HEK293 (cell line): ENCODE results near the gene TRIM22.
"Not testable (repeated sequence)": the region's sequence is repeated elsewhere in the genome, so short reads cannot be mapped to it uniquely, and the experiment has no call there.

Experiments used
- CTCF ChIA-PET: fragments of 350-600 bp; formaldehyde crosslinking; extraction: SDS; loops from one replicate; lab custom pipeline; 2021; ENCODE audit warnings: antibody characterized with exemption; lab: Yijun Ruan, JAX
- POLR2A ChIA-PET: fragments of 300-600 bp; formaldehyde crosslinking; extraction: SDS; loops from one replicate; lab custom pipeline; 2020; ENCODE audit warnings: antibody characterized with exemption, inconsistent platforms; lab: Yijun Ruan, JAX
- H3K27ac ChIP-seq: fragments of 200-500 bp; sonication (Bioruptor generic); 2 replicates; pipeline ENCODE4 v1.5.1; 2014; ENCODE audit warnings: low read depth, low read length, control low read depth, inconsistent platforms; ENCODE audit errors: extremely low read depth
- H3K36me3 ChIP-seq, 2 experiments: fragments of 200-500 bp in 1 of 2; sonication (Bioruptor generic) in 1 of 2; 1 replicate in 1 of 2; 2 replicates in 1 of 2; pipeline ENCODE4 v1.5.1; 2014 to 2017; ENCODE audit warnings: inconsistent platforms in 2 of 2, low read length in 2 of 2; ENCODE audit not compliant: control insufficient read depth in 2 of 2, insufficient read depth in 1 of 2
- H3K4me1 ChIP-seq: fragments of 200-500 bp; sonication (Bioruptor generic); 2 replicates; pipeline ENCODE4 v1.5.1; 2014; ENCODE audit warnings: mild to moderate bottlenecking, low read length, inconsistent platforms; ENCODE audit not compliant: control insufficient read depth, insufficient read depth
- H3K4me3 ChIP-seq: 2 replicates; pipeline ENCODE4 v1.5.1; 2011; ENCODE audit warnings: low read depth, mild to moderate bottlenecking, control low read depth, low read length, moderate library complexity
- H3K9me3 ChIP-seq: fragments of 200-500 bp; sonication (Bioruptor generic); 2 replicates; pipeline ENCODE4 v1.5.1; 2014; ENCODE audit warnings: low read depth, low read length, inconsistent platforms; ENCODE audit not compliant: control insufficient read depth, insufficient read depth
- MYNN ChIP-seq: fragments of 450-650 bp; formaldehyde crosslinking; IDR thresholded peaks from 2 replicates; pipeline ENCODE4 v1.5.1; 2016; ENCODE audit warnings: missing biosample characterization, missing genetic modification characterization, borderline replicate concordance
- REPIN1 ChIP-seq: fragments of 450-650 bp; formaldehyde crosslinking; IDR thresholded peaks from 2 replicates; pipeline ENCODE4 v1.5.1; 2017; ENCODE audit warnings: missing biosample characterization, missing genetic modification characterization, low read depth
- SCRT2 ChIP-seq: fragments of 450-650 bp; formaldehyde crosslinking; IDR thresholded peaks from 2 replicates; pipeline ENCODE4 v1.5.1; 2016; ENCODE audit warnings: missing biosample characterization, missing genetic modification characterization
- ZBTB20 ChIP-seq: fragments of 450-650 bp; formaldehyde crosslinking; IDR thresholded peaks from 2 replicates; pipeline ENCODE4 v1.5.1; 2016; ENCODE audit warnings: missing biosample characterization, missing genetic modification characterization
- ZFP3 ChIP-seq: fragments of 450-650 bp; formaldehyde crosslinking; IDR thresholded peaks from 2 replicates; pipeline ENCODE4 v1.5.1; 2016; ENCODE audit warnings: low read depth, missing biosample characterization, missing genetic modification characterization
- ZNF114 ChIP-seq: fragments of 450-650 bp; formaldehyde crosslinking; IDR thresholded peaks from 2 replicates; pipeline ENCODE4 v1.5.0; 2017; ENCODE audit warnings: missing biosample characterization, missing genetic modification characterization
- ZNF148 ChIP-seq: fragments of 450-650 bp; formaldehyde crosslinking; IDR thresholded peaks from 2 replicates; pipeline ENCODE4 v1.5.0; 2017; ENCODE audit warnings: missing biosample characterization, missing genetic modification characterization, borderline replicate concordance
- ZNF274 ChIP-seq, 2 experiments: fragments of 200-500 bp in 1 of 2; fragments of 450-650 bp in 1 of 2; sonication (Bioruptor generic) in 1 of 2; formaldehyde crosslinking in 1 of 2; IDR thresholded peaks; 2 replicates each; pipeline versions ENCODE4 v1.5.1 to v1.6.1; 2014 to 2016; ENCODE audit warnings: borderline replicate concordance in 1 of 2, inconsistent platforms in 1 of 2, low read length in 1 of 2, missing biosample characterization in 1 of 2, missing genetic modification characterization in 1 of 2
- ZNF311 ChIP-seq: fragments of 450-650 bp; formaldehyde crosslinking; IDR thresholded peaks from 2 replicates; pipeline ENCODE4 v1.5.1; 2017; ENCODE audit warnings: missing biosample characterization, missing genetic modification characterization, borderline replicate concordance
- ZNF335 ChIP-seq: fragments of 450-650 bp; formaldehyde crosslinking; conservative IDR thresholded peaks from 2 replicates; pipeline ENCODE4 v1.5.1; 2016; ENCODE audit warnings: missing biosample characterization, missing genetic modification characterization
- ZNF341 ChIP-seq: fragments of 450-650 bp; formaldehyde crosslinking; IDR thresholded peaks from 2 replicates; pipeline ENCODE4; 2016; ENCODE audit warnings: low read depth, missing biosample characterization, missing genetic modification characterization
- ZNF350 ChIP-seq: fragments of 450-650 bp; formaldehyde crosslinking; IDR thresholded peaks from 2 replicates; pipeline ENCODE4 v1.5.0; 2017; ENCODE audit warnings: missing biosample characterization, mild to moderate bottlenecking, missing genetic modification characterization
- ZNF354C ChIP-seq: fragments of 450-650 bp; formaldehyde crosslinking; IDR thresholded peaks from 2 replicates; pipeline ENCODE4 v1.5.1; 2016; ENCODE audit warnings: missing biosample characterization, missing genetic modification characterization, low read depth, borderline replicate concordance
- ZNF416 ChIP-seq: fragments of 450-650 bp; formaldehyde crosslinking; IDR thresholded peaks from 2 replicates; pipeline ENCODE4 v1.5.1; 2016; ENCODE audit warnings: missing biosample characterization, missing genetic modification characterization
- ZNF426 ChIP-seq: fragments of 450-650 bp; formaldehyde crosslinking; IDR thresholded peaks from 2 replicates; pipeline ENCODE4 v1.5.1; 2017; ENCODE audit warnings: missing biosample characterization, missing genetic modification characterization, mild to moderate bottlenecking, inconsistent platforms, moderate library complexity
- ZNF433 ChIP-seq: fragments of 450-650 bp; formaldehyde crosslinking; IDR thresholded peaks from 2 replicates; pipeline ENCODE4 v1.5.1; 2016; ENCODE audit warnings: missing biosample characterization, missing genetic modification characterization, low read depth
- ZNF473 ChIP-seq: fragments of 450-650 bp; formaldehyde crosslinking; IDR thresholded peaks from 2 replicates; pipeline ENCODE4 v1.5.1; 2017; ENCODE audit warnings: missing biosample characterization, missing genetic modification characterization
- ZNF530 ChIP-seq: fragments of 450-650 bp; formaldehyde crosslinking; IDR thresholded peaks from 2 replicates; pipeline ENCODE4 v1.5.1; 2016; ENCODE audit warnings: low read depth, missing biosample characterization, missing genetic modification characterization
- ZNF549 ChIP-seq: fragments of 450-650 bp; IDR thresholded peaks from 2 replicates; pipeline ENCODE4 v1.5.1; 2018; ENCODE audit warnings: missing biosample characterization, missing genetic modification characterization, mild to moderate bottlenecking, inconsistent platforms, moderate library complexity
- ZNF785 ChIP-seq: fragments of 450-650 bp; formaldehyde crosslinking; IDR thresholded peaks from 2 replicates; pipeline ENCODE4 v1.5.1; 2016; ENCODE audit warnings: missing biosample characterization, missing genetic modification characterization
- TF ChIP-seq, protein P1 (sequence below): fragments of 450-650 bp; formaldehyde crosslinking; IDR thresholded peaks from 2 replicates; pipeline ENCODE4 v1.5.1; 2016; ENCODE audit warnings: missing biosample characterization, missing genetic modification characterization

Gene TRIM22

DNA sequence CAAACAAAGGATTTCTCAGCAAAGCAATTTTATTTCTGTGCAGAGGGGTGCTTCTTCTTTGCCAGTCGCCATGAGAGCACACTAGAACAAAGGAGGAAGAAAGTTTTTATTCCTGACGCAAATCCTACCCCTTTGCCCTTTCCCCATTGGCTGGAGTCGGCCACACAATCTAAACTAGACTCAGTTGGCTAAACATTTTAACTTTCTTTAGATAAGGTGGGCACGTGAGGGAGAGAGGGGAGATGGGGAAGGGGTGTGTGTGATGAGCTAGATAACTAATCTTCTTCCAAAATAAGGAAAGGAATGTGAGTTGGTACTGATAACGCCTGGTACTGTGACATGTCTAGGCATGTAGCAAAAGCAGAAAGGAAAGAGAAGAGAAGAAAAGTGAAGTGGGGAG, 626 bp downstream of the TRIM22 start (continued):
- no peak for TF ChIP-seq ZNF341 (tag by site-specific recombination)
- no peak for TF ChIP-seq REPIN1 (tag by site-specific recombination)
- TF ChIP-seq ZNF335 (tag by site-specific recombination): no peak
- TF ChIP-seq ZNF530 (tag by site-specific recombination): no peak

- H3K27ac ChIP-seq: no peak overlapping the region
- H3K9me3 ChIP-seq: no peaks in the 10 kb centered on the region
- TF ChIP-seq ZNF354C (tag by site-specific recombination) (no peak), ZNF433 (no peak), ZNF148 (tag by site-specific recombination) (no peak), ZNF416 (tag by site-specific recombination) (no peak), ZNF426 (no peak), ZFP3 (tag by site-specific recombination) (no peak), ZNF785 (no peak), ZNF549 (tag by site-specific recombination) (no peak), ZNF311 (tag by site-specific recombination) (no peak), ZNF350 (tag by site-specific recombination) (no peak), ZNF473 (tag by site-specific recombination) (no peak), MYNN (no peak), ZNF114 (tag by site-specific recombination) (no peak), SCRT2 (tag by site-specific recombination) (no peak), ZBTB20 (tag by site-specific recombination) (no peak), ZNF274 (IDR thresholded peaks at IDR 0.05; ENCODE audit: low read length) (no peak), ZNF274 (tag by site-specific recombination; IDR thresholded peaks at IDR 0.05; ENCODE audit: borderline replicate concordance) (no peak)
- TF ChIP-seq, protein P1, sequence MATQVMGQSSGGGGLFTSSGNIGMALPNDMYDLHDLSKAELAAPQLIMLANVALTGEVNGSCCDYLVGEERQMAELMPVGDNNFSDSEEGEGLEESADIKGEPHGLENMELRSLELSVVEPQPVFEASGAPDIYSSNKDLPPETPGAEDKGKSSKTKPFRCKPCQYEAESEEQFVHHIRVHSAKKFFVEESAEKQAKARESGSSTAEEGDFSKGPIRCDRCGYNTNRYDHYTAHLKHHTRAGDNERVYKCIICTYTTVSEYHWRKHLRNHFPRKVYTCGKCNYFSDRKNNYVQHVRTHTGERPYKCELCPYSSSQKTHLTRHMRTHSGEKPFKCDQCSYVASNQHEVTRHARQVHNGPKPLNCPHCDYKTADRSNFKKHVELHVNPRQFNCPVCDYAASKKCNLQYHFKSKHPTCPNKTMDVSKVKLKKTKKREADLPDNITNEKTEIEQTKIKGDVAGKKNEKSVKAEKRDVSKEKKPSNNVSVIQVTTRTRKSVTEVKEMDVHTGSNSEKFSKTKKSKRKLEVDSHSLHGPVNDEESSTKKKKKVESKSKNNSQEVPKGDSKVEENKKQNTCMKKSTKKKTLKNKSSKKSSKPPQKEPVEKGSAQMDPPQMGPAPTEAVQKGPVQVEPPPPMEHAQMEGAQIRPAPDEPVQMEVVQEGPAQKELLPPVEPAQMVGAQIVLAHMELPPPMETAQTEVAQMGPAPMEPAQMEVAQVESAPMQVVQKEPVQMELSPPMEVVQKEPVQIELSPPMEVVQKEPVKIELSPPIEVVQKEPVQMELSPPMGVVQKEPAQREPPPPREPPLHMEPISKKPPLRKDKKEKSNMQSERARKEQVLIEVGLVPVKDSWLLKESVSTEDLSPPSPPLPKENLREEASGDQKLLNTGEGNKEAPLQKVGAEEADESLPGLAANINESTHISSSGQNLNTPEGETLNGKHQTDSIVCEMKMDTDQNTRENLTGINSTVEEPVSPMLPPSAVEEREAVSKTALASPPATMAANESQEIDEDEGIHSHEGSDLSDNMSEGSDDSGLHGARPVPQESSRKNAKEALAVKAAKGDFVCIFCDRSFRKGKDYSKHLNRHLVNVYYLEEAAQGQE (tag by site-specific recombination): no peak
- TF ChIP-seq, all 188 proteins: peak for 0
- H3K4me3 ChIP-seq: no peak overlapping the region
- no peaks in the 10 kb centered on the region for H3K36me3 ChIP-seq
- H3K4me1 ChIP-seq: no peaks in the 10 kb centered on the region
- POLR2A ChIA-PET: no interaction called here
- CTCF ChIA-PET: no interaction called here
Measured at GRCh38 chr11:5690736-5691135, 1.1 kb downstream of the TRIM22 start.

- CTCF ChIA-PET: not testable (repeated sequence)
Measured at GRCh38 chr11:5691238-5691963, 1.8 kb downstream of the TRIM22 start.

More at GRCh38 chr11:5691238-5691963, 1.8 kb downstream of the TRIM22 start:
- POLR2A ChIA-PET, H3K27ac ChIP-seq, H3K4me3 ChIP-seq, H3K36me3 ChIP-seq, H3K4me1 ChIP-seq, H3K9me3 ChIP-seq: not testable (repeated sequence)
